BLaER1 treated with 17β-estradiol and CSF1 and Interleukin-3, amounts not matched to agents 10 nM and 100 nM (cell line): ENCODE data around the gene USP24.

Experiments
- H3K27ac ChIP-seq, 11 experiments: shearing (Covaris generic); formaldehyde crosslinking; 2 replicates each; pipeline ENCODE4 v1.8.1; 2022
- H3K27me3 ChIP-seq, 11 experiments: shearing (Covaris generic); formaldehyde crosslinking; 2 replicates each; pipeline ENCODE4 v1.8.1; 2022
- H3K36me3 ChIP-seq, 11 experiments: shearing (Covaris generic); formaldehyde crosslinking; 2 replicates each; pipeline ENCODE4 v1.8.1; 2022
- H3K4me1 ChIP-seq, 10 experiments: shearing (Covaris generic); formaldehyde crosslinking; 2 replicates each; pipeline ENCODE4 v1.8.1; 2022
- H3K4me2 ChIP-seq, 11 experiments: shearing (Covaris generic); formaldehyde crosslinking; 2 replicates each; pipeline ENCODE4 v1.8.1; 2022
- H3K4me3 ChIP-seq, 10 experiments: shearing (Covaris generic); formaldehyde crosslinking; 2 replicates each; pipeline ENCODE4 v1.8.1; 2022
- H3K9ac ChIP-seq, 11 experiments: shearing (Covaris generic); formaldehyde crosslinking; 2 replicates each; pipeline ENCODE4 v1.8.1; 2022
- H3K9me3 ChIP-seq, 11 experiments: shearing (Covaris generic); formaldehyde crosslinking; replicated peaks in 1 of 11; 2 replicates each; pipeline ENCODE4 v1.8.1; 2022
- H4K20me1 ChIP-seq, 11 experiments: shearing (Covaris generic); formaldehyde crosslinking; 2 replicates each; pipeline ENCODE4 v1.8.1; 2022
- Cebpa-rat ChIP-seq, 11 experiments: shearing (Covaris generic); IDR thresholded peaks; 2 replicates each; pipeline ENCODE4 v1.8.1; 2022

The USP24 gene

DNA sequence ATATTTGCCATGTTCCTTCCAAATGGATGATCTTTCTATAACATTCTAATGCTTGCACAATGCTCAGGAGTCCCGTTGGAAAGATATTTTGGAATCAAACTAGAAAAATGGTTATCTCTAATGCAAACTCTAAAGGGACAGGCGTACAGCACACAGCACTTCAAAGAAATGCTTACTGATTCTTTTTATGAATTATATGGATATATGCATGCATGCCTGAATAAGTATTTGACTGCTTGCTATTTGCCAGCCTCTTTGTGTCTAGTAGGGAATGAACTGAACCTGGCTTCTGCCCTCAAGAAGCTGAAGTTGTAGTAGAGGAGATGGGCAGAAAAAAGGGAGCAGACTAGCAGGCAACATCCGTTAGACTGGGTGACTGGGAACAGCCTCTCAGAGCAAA lies 127.7 kb downstream of the USP24 start:
- peak overlapping the region in 2 of 11 experiments; percentile 11 to 23; a peak in 2 of 22 replicates for H3K27ac ChIP-seq
- H3K4me2 ChIP-seq: peak overlapping the region in 3 of 11 experiments; percentile 49 to 64 (median 53); a peak in 3 of 22 replicates
- no peak for TF ChIP-seq Cebpa-rat (IDR thresholded peaks at IDR 0.05)
- H3K27me3 ChIP-seq: no peaks in the 10 kb centered on the region
- H3K36me3 ChIP-seq: peaks cover 89 to 98% (median 96%) of the 10 kb centered on the region in 11 experiments
- no peak overlapping the region for H3K9ac ChIP-seq
- no peaks in the 10 kb centered on the region for H3K9me3 ChIP-seq
- no peak overlapping the region for H3K4me3 ChIP-seq
- peaks cover 2 to 33% (median 11%) of the 10 kb centered on the region in 11 experiments; a peak in 11 of 22 replicates for H4K20me1 ChIP-seq
- peaks cover 10 to 24% (median 21%) of the 10 kb centered on the region in 10 experiments; a peak in 18 of 20 replicates for H3K4me1 ChIP-seq

DNA sequence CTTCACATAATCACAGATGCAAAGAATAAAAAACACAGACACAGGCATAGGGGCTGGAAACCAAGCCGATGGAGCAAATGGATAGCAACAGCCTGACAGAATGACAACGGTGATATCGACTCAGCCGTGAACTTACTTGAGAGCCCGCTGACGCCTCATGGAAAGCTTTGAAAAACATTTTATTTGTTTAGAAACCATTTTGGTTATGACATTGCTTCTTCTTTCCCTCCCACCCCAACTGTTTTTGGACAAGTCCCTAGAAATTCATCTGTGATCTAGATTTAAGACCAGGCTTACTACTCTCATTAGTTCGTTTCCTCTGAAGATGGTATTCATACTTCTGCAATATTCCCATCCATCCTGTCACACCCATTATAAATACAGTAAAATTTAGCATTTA lies 130.9 kb downstream of the USP24 start:
- no peak overlapping the region for H3K4me2 ChIP-seq
- H3K27ac ChIP-seq: no peak overlapping the region
- no peak overlapping the region for H3K9ac ChIP-seq
- H3K27me3 ChIP-seq: no peaks in the 10 kb centered on the region
- H3K4me1 ChIP-seq: peaks cover 10 to 22% (median 17%) of the 10 kb centered on the region in 10 experiments; a peak in 18 of 20 replicates
- H3K9me3 ChIP-seq: no peaks in the 10 kb centered on the region
- no peak for TF ChIP-seq Cebpa-rat (IDR thresholded peaks at IDR 0.05)
- H3K4me3 ChIP-seq: no peak overlapping the region
- peaks cover 2 to 19% (median 9%) of the 10 kb centered on the region in 11 experiments; a peak in 10 of 22 replicates for H4K20me1 ChIP-seq
- H3K36me3 ChIP-seq: peaks cover 91 to 99% (median 96%) of the 10 kb centered on the region in 11 experiments

DNA sequence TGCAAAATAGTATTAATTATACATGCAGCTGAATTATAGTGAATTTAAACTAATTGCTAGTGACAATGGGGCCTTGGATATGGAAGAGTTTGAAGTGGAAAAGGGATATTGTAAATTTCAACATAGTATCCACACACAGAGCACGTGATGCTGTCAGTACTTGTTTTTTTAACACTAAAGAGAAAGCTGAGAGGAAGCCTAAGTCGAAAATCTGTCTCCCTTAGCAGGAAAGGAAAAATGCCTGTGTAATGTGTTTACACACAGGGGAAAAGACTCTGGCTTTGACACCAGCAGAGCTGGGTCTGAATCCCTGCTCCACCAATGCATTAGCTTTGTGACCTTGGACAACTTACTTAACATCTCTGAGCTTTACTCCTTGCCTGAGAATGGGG lies 133.3 kb downstream of the USP24 start:
- H3K4me2 ChIP-seq: no peak overlapping the region
- H3K27ac ChIP-seq: no peak overlapping the region
- no peak overlapping the region for H3K4me3 ChIP-seq

DNA sequence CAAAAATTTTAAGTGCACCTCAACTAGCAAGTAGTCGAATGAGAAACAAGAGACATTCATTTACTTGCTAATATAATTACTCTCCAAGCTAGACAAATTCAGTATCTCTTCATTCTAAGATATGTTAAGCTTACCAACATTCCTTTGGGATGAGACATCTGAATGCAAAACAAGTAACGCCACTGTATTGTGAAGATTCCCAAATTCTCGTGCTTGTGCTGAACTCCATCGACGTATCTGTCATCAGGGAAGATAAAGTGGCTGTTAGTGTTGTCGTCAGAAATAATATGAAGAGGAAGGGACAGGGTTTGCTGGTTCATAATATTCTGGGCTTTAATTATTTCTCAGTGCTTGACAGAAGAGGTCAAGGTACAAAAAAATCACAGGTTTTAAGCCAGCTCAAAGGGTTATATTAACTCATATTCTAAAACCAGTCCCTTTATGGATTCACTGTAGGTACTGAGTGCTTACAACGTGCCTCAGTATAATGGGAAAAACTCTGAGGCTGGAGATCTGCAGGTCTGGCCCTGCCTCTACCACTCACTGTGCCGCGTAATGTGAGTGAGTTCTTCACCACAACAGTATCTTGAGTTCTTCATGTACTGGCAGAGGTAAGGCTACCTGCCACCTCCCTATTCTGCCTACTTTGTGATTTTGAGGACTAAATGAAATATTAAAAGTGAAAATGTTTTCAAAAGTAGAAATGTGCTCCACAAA lies 133.8 kb downstream of the USP24 start:
- H3K4me3 ChIP-seq: no peak overlapping the region
- H3K27ac ChIP-seq: no peak overlapping the region
- H3K27me3 ChIP-seq: no peaks in the 10 kb centered on the region
- H3K9ac ChIP-seq: no peak overlapping the region
- no peak for TF ChIP-seq Cebpa-rat (IDR thresholded peaks at IDR 0.05)
- H3K36me3 ChIP-seq: peaks cover 98 to 100% (median 100%) of the 10 kb centered on the region in 11 experiments
- peaks cover 0 to 4% (median 0%) of the 10 kb centered on the region in 11 experiments; a peak in 4 of 22 replicates for H4K20me1 ChIP-seq
- 0 out of 20 replicates have a peak, but pooled peaks cover 0 to 9% (median 0%) of the 10 kb centered on the region in 10 experiments for H3K4me1 ChIP-seq
- H3K4me2 ChIP-seq: no peak overlapping the region
- H3K9me3 ChIP-seq: no peaks in the 10 kb centered on the region

More for the DNA sequence above, 133.3 kb downstream of the USP24 start:
- Histone ChIP-seq H3K4me1 (0 out of 20 replicates have a peak, but pooled peaks cover 0 to 9% (median 0%) of the 10 kb centered on the region in 10 experiments), H3K9ac (no peak overlapping the region), H3K36me3 (peaks cover 97 to 100% (median 99%) of the 10 kb centered on the region in 11 experiments), H3K27me3 (no peaks in the 10 kb centered on the region), H3K9me3 (no peaks in the 10 kb centered on the region), H4K20me1 (peaks cover 0 to 4% (median 0%) of the 10 kb centered on the region in 11 experiments; a peak in 4 of 22 replicates)
- TF ChIP-seq Cebpa-rat (IDR thresholded peaks at IDR 0.05): no peak

DNA sequence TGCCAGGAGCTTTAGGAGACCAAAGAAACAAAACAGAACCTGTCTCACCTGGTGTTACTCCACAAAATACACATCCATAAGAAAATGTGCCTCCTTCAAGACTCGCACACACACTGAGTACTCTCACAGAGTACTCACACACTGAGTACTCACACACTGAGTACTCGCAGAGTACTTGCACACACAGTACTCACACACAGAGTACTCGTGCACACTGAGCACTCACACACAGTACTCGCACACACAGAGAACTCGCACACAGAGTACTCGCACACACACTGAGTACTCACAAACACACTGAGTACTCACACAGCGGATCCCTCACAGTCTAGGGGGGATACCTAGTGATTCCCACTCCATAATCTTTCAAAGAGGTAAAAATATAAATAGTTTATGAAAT lies 135.5 kb downstream of the USP24 start:
- TF ChIP-seq Cebpa-rat (IDR thresholded peaks at IDR 0.05): no peak
- no peak overlapping the region for H3K4me2 ChIP-seq
- peaks cover 98 to 100% (median 100%) of the 10 kb centered on the region in 11 experiments for H3K36me3 ChIP-seq
- no peak overlapping the region for H3K9ac ChIP-seq
- H4K20me1 ChIP-seq: peaks cover 0 to 4% (median 0%) of the 10 kb centered on the region in 11 experiments; a peak in 4 of 22 replicates
- H3K4me1 ChIP-seq: 0 out of 20 replicates have a peak, but pooled peaks cover 0 to 7% (median 0%) of the 10 kb centered on the region in 10 experiments
- no peak overlapping the region for H3K4me3 ChIP-seq
- no peaks in the 10 kb centered on the region for H3K9me3 ChIP-seq
- no peaks in the 10 kb centered on the region for H3K27me3 ChIP-seq
- no peak overlapping the region for H3K27ac ChIP-seq

DNA sequence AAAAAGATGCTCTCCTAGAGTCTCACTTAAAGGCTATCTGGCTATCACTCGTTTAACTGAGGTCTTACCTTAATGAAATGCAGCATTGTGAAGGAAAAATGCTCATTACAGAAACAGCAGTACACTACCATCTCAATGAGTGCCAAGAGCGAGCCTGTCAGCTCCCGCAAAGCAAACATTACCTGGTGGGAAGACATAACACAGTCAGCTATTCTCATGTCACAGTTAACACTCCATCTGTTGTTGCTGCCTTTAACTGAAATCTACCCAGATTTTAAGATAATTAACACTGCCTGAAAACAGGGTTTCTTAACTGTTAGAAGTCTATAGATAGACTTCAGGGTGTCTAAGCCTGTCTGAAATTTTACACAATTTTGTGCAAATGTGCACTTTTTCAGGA lies 136.7 kb downstream of the USP24 start:
- H3K9ac ChIP-seq: no peak overlapping the region
- H3K27ac ChIP-seq: no peak overlapping the region
- no peaks in the 10 kb centered on the region for H3K9me3 ChIP-seq
- H3K4me2 ChIP-seq: no peak overlapping the region
- H3K27me3 ChIP-seq: no peaks in the 10 kb centered on the region
- H3K36me3 ChIP-seq: peaks cover 99 to 100% (median 100%) of the 10 kb centered on the region in 11 experiments
- no peak for TF ChIP-seq Cebpa-rat (IDR thresholded peaks at IDR 0.05)
- H4K20me1 ChIP-seq: peaks cover 0 to 4% (median 0%) of the 10 kb centered on the region in 11 experiments; a peak in 3 of 22 replicates
- H3K4me1 ChIP-seq: no peaks in the 10 kb centered on the region
- H3K4me3 ChIP-seq: no peak overlapping the region

DNA sequence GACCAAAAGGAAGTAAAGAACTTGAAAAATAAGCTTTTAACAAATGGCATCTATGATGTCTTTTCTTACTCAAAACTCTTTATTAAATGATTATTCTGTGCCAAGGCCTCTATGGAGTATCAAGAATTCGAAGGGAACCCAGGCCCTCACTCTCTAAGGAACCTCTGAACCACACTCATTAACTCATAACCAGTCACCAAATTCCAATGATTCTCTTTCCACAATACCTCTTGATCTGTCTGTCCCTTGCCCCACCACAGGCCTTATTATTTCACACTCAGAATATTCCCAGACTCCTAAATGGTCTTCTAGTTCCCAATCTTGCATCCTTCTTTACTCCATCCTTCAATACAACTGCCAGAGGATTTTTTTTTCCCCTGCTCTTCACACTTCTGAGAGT lies 138.8 kb downstream of the USP24 start:
- no peak overlapping the region for H3K4me3 ChIP-seq
- TF ChIP-seq Cebpa-rat (IDR thresholded peaks at IDR 0.05): no peak
- no peak overlapping the region for H3K27ac ChIP-seq
- H3K9me3 ChIP-seq: no peaks in the 10 kb centered on the region
- H3K4me1 ChIP-seq: no peaks in the 10 kb centered on the region
- H3K9ac ChIP-seq: no peak overlapping the region
- peaks cover 0 to 7% (median 0%) of the 10 kb centered on the region in 11 experiments; a peak in 2 of 22 replicates for H4K20me1 ChIP-seq
- no peaks in the 10 kb centered on the region for H3K27me3 ChIP-seq
- H3K4me2 ChIP-seq: no peak overlapping the region
- H3K36me3 ChIP-seq: peaks cover 99 to 100% (median 100%) of the 10 kb centered on the region in 11 experiments

DNA sequence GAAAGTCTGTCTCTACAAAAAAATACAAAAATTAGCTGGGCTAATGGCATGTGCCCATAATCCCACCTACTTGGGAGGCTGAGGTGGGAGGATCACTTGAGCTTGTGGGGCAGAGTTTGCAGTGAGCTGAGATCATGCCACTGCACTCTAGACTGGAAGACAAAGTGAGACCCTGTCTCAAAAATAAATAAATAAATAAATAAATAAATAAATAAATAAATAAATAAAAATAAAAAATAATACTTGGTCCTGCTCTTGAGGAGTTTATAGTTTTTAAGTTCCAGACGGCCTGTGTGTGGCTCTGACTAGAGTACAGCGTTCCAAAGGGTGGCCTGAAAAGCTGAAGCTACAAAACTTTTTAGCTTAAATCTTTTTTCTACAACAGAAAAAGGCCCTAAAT lies 140.7 kb downstream of the USP24 start:
- no peaks in the 10 kb centered on the region for H3K4me1 ChIP-seq
- no peak overlapping the region for H3K4me3 ChIP-seq
- no peak overlapping the region for H3K4me2 ChIP-seq
- peaks cover 0 to 7% (median 0%) of the 10 kb centered on the region in 11 experiments; a peak in 4 of 22 replicates for H4K20me1 ChIP-seq
- H3K36me3 ChIP-seq: peaks cover 99 to 100% (median 100%) of the 10 kb centered on the region in 11 experiments
- no peaks in the 10 kb centered on the region for H3K27me3 ChIP-seq
- no peak for TF ChIP-seq Cebpa-rat (IDR thresholded peaks at IDR 0.05)
- H3K9me3 ChIP-seq: no peaks in the 10 kb centered on the region
- H3K27ac ChIP-seq: no peak overlapping the region
- no peak overlapping the region for H3K9ac ChIP-seq

DNA sequence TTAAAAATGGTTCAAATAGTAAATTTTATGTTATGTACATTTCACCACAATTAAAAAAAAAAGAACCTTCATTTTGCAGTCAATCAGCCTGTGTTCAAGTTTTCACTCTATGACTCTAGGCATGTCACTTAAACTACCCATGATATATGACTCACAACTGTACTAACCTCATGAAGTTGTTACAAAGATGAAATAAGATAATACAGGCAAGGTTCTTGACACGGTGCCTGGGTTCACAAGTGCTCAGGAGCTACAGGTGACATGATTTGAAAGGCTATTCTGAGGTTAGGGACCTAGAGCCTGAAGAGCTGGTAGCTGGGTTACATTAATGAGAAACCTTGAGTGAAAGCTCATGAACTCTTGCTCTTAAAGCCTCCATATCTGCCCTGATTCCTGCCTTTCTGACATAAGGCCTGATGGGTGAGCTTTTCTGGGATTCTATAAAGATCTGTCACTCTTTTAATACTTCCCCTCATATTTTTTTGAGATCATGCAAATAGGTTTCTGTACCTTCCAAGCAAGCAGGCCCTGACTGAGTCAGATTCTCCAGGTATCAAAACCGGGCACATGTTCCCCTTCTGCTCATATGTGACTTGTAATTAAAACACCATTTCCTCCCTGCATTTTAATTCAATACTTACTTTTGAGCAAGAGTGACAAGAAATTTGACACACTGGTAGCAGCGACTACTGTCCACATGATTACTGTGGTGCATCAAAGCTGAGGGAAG lies 141.8 kb downstream of the USP24 start:
- Histone ChIP-seq H3K9me3 (no peaks in the 10 kb centered on the region), H3K9ac (no peak overlapping the region), H3K27ac (no peak overlapping the region), H3K4me3 (no peak overlapping the region), H3K36me3 (peaks cover 100% of the 10 kb centered on the region in 11 experiments), H3K4me1 (no peaks in the 10 kb centered on the region), H3K27me3 (no peaks in the 10 kb centered on the region), H4K20me1 (peaks cover 0 to 7% (median 0%) of the 10 kb centered on the region in 11 experiments; a peak in 4 of 22 replicates), H3K4me2 (no peak overlapping the region)
- no peak for TF ChIP-seq Cebpa-rat (IDR thresholded peaks at IDR 0.05)
